ENCODE results near the gene ALAS2.
"Not testable (repeated sequence)": the region's sequence is repeated elsewhere in the genome, so short reads cannot be mapped to it uniquely, and the experiment has no call there.

ALAS2 gene

GRCh38 chrX:55030271-55031205, at the start of gene ALAS2:
Gene ALAS2, minus strand, starts transcription at chrX:55030977. Its CDS starts 4,977 bp downstream, at chrX:55026000.
- DNase-seq: no peak

- no peak for DNase-seq
Measured at GRCh38 chrX:55074851-55075467, 44.2 kb upstream of the ALAS2 start, which contains the start of gene PAGE2B. Gene PAGE2B, plus strand, starts transcription at chrX:55075030. Its CDS starts 1,012 bp downstream, at chrX:55076042.

- DNase-seq: no peak
Measured at GRCh38 chrX:55072286-55072685, 41.5 kb upstream of the ALAS2 start.

GRCh38 chrX:55067180-55067579, 36.4 kb upstream of the ALAS2 start:
- not testable (repeated sequence) for DNase-seq

GRCh38 chrX:55057675-55058249, 27.0 kb upstream of the ALAS2 start:
- peak; percentile 43 for DNase-seq

GRCh38 chrX:55056820-55057674, 26.3 kb upstream of the ALAS2 start:
- DNase-seq: no peak

- not testable (repeated sequence) for DNase-seq
Measured at GRCh38 chrX:55050599-55050998, 19.8 kb upstream of the ALAS2 start.

GRCh38 chrX:55041514-55041913, 10.7 kb upstream of the ALAS2 start:
- DNase-seq: no peak

GRCh38 chrX:55039471-55039870, 8.7 kb upstream of the ALAS2 start:
- DNase-seq: no peak

- DNase-seq: no peak
Measured at GRCh38 chrX:55033429-55033828, 2.7 kb upstream of the ALAS2 start.

GRCh38 chrX:55029291-55029690, 1.5 kb downstream of the ALAS2 start:
- DNase-seq: no peak

GRCh38 chrX:55028611-55029010, 2.2 kb downstream of the ALAS2 start:
- no peak for DNase-seq

GRCh38 chrX:55028040-55028439, 2.7 kb downstream of the ALAS2 start:
- DNase-seq: no peak

GRCh38 chrX:55026840-55027239, 3.9 kb downstream of the ALAS2 start:
- DNase-seq: no peak

GRCh38 chrX:55026143-55026542, 4.6 kb downstream of the ALAS2 start:
- no peak for DNase-seq

- no peak for DNase-seq
Measured at GRCh38 chrX:55014897-55015299, 15.9 kb downstream of the ALAS2 start.

GRCh38 chrX:55011294-55011693, 19.5 kb downstream of the ALAS2 start:
- DNase-seq: no peak

- DNase-seq: no peak
Measured at GRCh38 chrX:55008571-55009358, 22.0 kb downstream of the ALAS2 start.

- DNase-seq: no peak
Measured at GRCh38 chrX:55007656-55008055, 23.1 kb downstream of the ALAS2 start.

GRCh38 chrX:55006827-55007621, 23.8 kb downstream of the ALAS2 start:
- no peak for DNase-seq

GRCh38 chrX:55005256-55005655, 25.5 kb downstream of the ALAS2 start:
- no peak for DNase-seq
